Measurements from ENCODE around the gene MACROD2.

MACROD2 gene

DNA sequence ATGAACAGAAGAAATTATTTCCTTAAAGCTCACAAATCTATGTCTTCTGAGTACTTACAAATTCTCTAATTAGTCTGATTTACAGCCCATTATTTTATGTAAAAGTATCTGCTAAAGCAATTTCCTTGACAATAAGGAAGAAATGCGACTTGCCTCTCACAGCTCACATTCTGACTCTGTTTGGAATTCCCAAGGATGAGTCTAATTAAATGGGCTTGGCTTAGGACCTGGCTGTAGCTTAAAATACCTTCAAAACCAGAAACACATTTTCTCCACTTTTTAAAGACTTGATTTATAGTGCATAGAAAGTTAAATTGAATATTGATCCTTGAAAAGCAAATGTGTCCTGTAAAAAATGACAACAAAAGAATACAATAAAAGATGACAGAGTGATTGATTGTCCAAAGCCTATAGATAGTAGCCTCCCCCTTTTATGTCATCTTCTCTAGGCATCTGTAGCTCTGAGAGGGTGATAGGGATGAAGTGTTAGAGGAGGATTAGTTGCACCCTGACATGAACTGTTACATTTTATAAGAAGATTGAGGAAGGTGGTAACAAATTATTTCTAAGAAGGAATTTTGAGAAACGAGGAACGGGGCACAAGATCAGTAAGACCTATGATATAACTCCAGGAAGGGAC, 118.9 kb downstream of the MACROD2 start:
- no peak for ATAC-seq
- no peak for TF ChIP-seq BACH2 (CRISPR knock-in tag; IDR thresholded peaks at IDR 0.05; ENCODE audit: borderline replicate concordance)
- TF ChIP-seq, protein P1, sequence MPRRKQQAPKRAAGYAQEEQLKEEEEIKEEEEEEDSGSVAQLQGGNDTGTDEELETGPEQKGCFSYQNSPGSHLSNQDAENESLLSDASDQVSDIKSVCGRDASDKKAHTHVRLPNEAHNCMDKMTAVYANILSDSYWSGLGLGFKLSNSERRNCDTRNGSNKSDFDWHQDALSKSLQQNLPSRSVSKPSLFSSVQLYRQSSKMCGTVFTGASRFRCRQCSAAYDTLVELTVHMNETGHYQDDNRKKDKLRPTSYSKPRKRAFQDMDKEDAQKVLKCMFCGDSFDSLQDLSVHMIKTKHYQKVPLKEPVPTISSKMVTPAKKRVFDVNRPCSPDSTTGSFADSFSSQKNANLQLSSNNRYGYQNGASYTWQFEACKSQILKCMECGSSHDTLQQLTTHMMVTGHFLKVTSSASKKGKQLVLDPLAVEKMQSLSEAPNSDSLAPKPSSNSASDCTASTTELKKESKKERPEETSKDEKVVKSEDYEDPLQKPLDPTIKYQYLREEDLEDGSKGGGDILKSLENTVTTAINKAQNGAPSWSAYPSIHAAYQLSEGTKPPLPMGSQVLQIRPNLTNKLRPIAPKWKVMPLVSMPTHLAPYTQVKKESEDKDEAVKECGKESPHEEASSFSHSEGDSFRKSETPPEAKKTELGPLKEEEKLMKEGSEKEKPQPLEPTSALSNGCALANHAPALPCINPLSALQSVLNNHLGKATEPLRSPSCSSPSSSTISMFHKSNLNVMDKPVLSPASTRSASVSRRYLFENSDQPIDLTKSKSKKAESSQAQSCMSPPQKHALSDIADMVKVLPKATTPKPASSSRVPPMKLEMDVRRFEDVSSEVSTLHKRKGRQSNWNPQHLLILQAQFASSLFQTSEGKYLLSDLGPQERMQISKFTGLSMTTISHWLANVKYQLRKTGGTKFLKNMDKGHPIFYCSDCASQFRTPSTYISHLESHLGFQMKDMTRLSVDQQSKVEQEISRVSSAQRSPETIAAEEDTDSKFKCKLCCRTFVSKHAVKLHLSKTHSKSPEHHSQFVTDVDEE (CRISPR knock-in tag; IDR thresholded peaks at IDR 0.05): no peak
- TF ChIP-seq, protein P2, sequence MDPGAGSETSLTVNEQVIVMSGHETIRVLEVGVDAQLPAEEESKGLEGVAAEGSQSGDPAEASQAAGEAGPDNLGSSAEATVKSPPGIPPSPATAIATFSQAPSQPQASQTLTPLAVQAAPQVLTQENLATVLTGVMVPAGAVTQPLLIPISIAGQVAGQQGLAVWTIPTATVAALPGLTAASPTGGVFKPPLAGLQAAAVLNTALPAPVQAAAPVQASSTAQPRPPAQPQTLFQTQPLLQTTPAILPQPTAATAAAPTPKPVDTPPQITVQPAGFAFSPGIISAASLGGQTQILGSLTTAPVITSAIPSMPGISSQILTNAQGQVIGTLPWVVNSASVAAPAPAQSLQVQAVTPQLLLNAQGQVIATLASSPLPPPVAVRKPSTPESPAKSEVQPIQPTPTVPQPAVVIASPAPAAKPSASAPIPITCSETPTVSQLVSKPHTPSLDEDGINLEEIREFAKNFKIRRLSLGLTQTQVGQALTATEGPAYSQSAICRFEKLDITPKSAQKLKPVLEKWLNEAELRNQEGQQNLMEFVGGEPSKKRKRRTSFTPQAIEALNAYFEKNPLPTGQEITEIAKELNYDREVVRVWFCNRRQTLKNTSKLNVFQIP (CRISPR knock-in tag; IDR thresholded peaks at IDR 0.05; ENCODE audit: borderline replicate concordance, low read depth): no peak
- TF ChIP-seq ARNTL (CRISPR knock-in tag; IDR thresholded peaks at IDR 0.05; ENCODE audit: borderline replicate concordance, low read depth): no peak
- no peak for TF ChIP-seq GLIS3 (CRISPR knock-in tag; IDR thresholded peaks at IDR 0.05)
- TF ChIP-seq ZC3H10 (CRISPR knock-in tag; IDR thresholded peaks at IDR 0.05): no peak
- TF ChIP-seq, protein P3, sequence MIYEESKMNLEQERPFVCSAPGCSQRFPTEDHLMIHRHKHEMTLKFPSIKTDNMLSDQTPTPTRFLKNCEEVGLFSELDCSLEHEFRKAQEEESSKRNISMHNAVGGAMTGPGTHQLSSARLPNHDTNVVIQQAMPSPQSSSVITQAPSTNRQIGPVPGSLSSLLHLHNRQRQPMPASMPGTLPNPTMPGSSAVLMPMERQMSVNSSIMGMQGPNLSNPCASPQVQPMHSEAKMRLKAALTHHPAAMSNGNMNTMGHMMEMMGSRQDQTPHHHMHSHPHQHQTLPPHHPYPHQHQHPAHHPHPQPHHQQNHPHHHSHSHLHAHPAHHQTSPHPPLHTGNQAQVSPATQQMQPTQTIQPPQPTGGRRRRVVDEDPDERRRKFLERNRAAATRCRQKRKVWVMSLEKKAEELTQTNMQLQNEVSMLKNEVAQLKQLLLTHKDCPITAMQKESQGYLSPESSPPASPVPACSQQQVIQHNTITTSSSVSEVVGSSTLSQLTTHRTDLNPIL (CRISPR knock-in tag; IDR thresholded peaks at IDR 0.05; ENCODE audit: low read depth): no peak
- no peak for TF ChIP-seq TOX (CRISPR knock-in tag; IDR thresholded peaks at IDR 0.05; ENCODE audit: borderline replicate concordance)
- no peak for TF ChIP-seq RARB (CRISPR knock-in tag; IDR thresholded peaks at IDR 0.05)
- no peak for TF ChIP-seq TCF4 (CRISPR knock-in tag; IDR thresholded peaks at IDR 0.05; ENCODE audit: borderline replicate concordance)
- no peak for TF ChIP-seq ZNF8 (CRISPR knock-in tag; IDR thresholded peaks at IDR 0.05)
- no peak for TF ChIP-seq CSDC2 (CRISPR knock-in tag; IDR thresholded peaks at IDR 0.05)
- TF ChIP-seq, protein P4, sequence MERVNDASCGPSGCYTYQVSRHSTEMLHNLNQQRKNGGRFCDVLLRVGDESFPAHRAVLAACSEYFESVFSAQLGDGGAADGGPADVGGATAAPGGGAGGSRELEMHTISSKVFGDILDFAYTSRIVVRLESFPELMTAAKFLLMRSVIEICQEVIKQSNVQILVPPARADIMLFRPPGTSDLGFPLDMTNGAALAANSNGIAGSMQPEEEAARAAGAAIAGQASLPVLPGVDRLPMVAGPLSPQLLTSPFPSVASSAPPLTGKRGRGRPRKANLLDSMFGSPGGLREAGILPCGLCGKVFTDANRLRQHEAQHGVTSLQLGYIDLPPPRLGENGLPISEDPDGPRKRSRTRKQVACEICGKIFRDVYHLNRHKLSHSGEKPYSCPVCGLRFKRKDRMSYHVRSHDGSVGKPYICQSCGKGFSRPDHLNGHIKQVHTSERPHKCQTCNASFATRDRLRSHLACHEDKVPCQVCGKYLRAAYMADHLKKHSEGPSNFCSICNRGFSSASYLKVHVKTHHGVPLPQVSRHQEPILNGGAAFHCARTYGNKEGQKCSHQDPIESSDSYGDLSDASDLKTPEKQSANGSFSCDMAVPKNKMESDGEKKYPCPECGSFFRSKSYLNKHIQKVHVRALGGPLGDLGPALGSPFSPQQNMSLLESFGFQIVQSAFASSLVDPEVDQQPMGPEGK (CRISPR knock-in tag; IDR thresholded peaks at IDR 0.05; ENCODE audit: borderline replicate concordance): no peak
- TF ChIP-seq ZFP30 (CRISPR knock-in tag; IDR thresholded peaks at IDR 0.05): no peak
- TF ChIP-seq, protein P5, sequence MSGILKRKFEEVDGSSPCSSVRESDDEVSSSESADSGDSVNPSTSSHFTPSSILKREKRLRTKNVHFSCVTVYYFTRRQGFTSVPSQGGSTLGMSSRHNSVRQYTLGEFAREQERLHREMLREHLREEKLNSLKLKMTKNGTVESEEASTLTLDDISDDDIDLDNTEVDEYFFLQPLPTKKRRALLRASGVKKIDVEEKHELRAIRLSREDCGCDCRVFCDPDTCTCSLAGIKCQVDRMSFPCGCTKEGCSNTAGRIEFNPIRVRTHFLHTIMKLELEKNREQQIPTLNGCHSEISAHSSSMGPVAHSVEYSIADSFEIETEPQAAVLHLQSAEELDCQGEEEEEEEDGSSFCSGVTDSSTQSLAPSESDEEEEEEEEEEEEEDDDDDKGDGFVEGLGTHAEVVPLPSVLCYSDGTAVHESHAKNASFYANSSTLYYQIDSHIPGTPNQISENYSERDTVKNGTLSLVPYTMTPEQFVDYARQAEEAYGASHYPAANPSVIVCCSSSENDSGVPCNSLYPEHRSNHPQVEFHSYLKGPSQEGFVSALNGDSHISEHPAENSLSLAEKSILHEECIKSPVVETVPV (CRISPR knock-in tag; IDR thresholded peaks at IDR 0.05): no peak
- TF ChIP-seq ISL1 (CRISPR knock-in tag; IDR thresholded peaks at IDR 0.05): no peak
- TF ChIP-seq ZNF70 (CRISPR knock-in tag; IDR thresholded peaks at IDR 0.05): no peak
- TF ChIP-seq OSR1 (CRISPR knock-in tag; IDR thresholded peaks at IDR 0.05): no peak
- TF ChIP-seq ZFP3 (CRISPR knock-in tag; IDR thresholded peaks at IDR 0.05): no peak

DNA sequence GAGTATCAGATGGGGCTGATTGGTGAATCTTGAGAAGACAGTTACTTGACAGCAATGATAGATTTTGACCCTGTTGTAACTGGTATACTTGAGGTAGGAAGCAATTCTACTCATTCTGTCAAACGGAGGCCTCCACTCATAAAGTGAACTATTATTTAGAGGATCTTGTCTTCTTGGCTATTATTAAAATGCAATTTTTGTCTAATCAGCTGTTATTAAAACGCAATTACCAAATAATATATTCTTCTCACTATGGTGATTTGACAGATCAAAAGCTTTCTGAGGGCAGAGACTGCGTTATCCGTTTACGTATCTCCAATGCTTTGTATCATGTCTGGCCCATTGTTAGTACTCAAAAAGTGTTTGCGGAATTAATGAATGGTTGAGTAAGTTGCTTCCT, 120.7 kb downstream of the MACROD2 start:
- TF ChIP-seq BACH2 (CRISPR knock-in tag; IDR thresholded peaks at IDR 0.05; ENCODE audit: borderline replicate concordance) (no peak), RARB (CRISPR knock-in tag; IDR thresholded peaks at IDR 0.05) (no peak), CSDC2 (CRISPR knock-in tag; IDR thresholded peaks at IDR 0.05) (no peak), ZFP3 (CRISPR knock-in tag; IDR thresholded peaks at IDR 0.05) (no peak), TOX (CRISPR knock-in tag; IDR thresholded peaks at IDR 0.05; ENCODE audit: borderline replicate concordance) (no peak), OSR1 (CRISPR knock-in tag; IDR thresholded peaks at IDR 0.05) (no peak), SNAI2 (CRISPR knock-in tag; IDR thresholded peaks at IDR 0.05) (no peak), ZFP30 (CRISPR knock-in tag; IDR thresholded peaks at IDR 0.05) (no peak), ARNTL (CRISPR knock-in tag; IDR thresholded peaks at IDR 0.05; ENCODE audit: borderline replicate concordance, low read depth) (no peak), ESRRG (CRISPR knock-in tag; IDR thresholded peaks at IDR 0.05) (no peak)
- TF ChIP-seq, protein P1 (CRISPR knock-in tag; IDR thresholded peaks at IDR 0.05): no peak
- TF ChIP-seq, protein P5 (CRISPR knock-in tag; IDR thresholded peaks at IDR 0.05): no peak
- no peak for ATAC-seq
